Anterior cingulate cortex (tissue), 58 donors: Measurements from ENCODE around the gene MEF2C.

Experiments
- DNase-seq, 58 donors: peaks; one replicate each; lab custom pipeline; 2025; lab: John Stamatoyannopoulos, UW

The MEF2C gene

DNA sequence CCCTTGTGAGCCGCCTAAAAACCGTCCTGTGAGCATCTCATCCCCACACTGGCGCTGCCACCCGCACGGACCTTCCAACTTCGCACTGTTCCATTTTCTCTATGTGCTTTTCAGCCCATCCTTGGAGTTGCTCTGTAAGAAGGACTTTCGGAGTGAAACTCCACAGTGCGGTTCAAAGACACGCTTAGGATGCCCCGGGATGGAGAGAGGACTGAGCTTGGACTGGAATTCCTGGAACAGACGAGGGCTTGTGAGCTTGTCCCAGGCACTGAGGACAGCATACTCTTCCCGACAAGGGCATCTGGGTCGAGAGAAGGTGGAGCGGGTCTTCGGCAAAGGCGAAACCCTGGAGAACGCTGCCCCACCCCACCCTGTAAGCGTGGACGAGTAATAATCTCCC lies 187.8 kb downstream of the MEF2C start:
- peak in 7 of 58 donors; percentile 5 to 20 (median 12) for DNase-seq

DNA sequence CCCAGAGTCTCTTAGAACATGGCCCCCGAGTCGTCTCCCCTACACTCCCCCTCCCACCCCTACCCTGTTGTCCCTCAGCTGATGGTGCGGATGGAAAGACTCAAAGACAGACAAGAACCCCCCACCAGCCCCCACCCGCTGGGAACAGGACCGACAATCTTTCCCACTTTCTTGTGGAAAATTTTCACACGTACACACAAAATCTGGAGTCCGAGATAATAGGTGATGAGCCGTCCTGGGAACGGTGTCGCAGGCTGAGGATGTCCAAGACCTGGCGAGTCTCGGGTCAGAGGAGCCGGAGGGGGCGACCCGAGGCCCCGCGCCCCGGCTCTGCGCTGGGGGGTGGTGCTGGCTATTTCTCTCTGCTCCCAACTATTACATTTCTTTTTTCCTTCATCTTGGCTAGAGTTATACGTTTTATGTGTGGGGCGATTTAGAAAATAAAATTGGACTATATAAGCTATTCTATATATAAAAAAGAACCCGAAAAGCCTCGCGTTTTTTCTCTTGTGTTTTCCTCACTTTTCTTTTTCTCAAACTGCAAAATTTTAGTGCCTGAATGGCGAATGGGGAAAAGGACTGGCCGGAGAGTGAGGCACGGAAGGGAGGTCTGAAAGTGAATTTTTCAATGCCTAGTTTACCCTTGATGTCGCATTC lies 188.8 kb downstream of the MEF2C start:
- DNase-seq, result peak in 2 of 58 donors; percentile 4 to 13

DNA sequence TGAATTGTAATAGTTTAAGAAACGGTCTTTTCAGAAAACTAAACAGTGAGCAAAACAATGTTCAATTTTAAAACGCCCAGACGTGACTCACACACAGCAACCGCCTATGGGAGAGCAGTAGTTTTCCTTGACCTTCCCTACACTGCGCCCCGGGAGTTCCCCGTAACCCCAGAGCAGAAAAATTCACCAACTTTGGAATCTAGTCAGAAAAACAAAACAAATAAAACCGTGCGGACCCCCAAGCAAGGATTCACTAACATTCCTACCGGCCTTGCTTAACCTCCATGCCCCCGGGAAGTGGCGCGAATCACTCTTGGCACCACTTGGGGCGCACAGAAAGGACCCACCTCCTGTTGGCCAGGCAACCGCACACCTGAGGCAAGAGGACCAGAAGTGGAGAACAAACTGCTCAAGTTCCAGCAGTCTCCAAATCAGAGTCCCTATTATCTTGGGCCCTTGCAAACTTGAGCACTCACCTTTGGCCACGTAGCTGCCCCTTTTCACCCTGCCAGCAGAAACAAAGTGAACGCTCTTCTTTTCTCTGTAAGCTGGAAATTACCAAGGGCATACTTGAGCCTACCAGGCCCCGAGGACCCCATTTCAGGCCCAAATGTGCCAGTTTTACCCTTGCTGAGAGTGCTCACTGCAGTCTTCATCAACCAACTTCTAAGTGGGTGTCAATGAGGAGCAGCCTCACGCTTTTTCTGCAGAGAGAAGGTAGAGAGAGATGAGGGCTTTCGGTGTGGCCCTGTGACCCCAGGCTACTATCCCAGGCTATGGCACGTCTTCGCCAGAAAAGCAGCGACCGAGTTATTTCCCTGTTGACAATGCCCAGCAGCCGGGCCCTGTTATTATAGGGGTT lies 189.7 kb downstream of the MEF2C start:
- peak in 8 of 58 donors; percentile 10 to 48 (median 25) for DNase-seq

DNA sequence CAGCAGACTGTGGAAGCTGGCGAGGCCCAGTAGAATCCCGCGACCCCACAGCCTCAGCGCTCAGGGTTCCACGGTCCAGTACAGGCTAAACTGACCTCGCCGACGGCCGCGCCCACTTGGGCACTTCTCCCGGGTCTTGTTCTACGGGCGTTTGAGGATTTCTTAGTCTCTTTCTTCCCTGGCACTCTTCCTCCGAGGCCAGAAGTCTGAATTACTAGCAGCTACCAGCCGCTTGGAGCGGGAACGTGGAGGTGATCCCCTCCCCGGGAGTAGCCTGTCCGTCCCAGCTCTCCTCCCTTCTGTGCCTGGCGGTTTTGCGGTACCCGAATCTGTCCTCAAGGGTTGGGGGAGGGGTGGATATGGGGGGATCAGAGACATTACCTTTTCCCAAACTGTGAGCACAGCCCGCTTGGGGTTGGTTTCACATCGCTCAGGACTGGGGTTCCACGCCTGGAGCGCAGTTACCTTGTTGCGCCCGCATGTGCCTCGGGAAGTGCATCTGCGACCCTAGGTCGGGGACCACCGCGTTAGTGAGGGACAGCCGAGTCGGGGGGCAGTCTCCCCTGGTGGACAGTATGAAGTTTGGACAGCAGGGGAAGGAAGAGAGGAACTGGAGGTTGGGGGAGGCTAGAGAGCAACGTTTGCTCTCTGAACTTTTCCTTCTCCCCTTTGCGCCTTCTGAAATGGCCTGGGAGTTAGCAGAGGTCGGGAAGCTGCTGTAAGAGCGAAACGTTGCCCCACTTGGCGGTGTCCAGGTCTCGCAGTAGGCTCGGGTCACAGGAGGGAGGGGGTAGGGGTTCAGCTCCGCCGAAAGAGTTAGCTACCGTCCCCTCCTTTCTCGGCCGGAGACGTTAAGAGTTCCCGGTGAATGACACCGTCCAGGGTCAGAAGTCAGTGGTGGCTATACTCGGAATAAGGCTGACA lies 190.8 kb downstream of the MEF2C start:
- peak in 29 of 58 donors; percentile 33 to 68 (median 43) for DNase-seq

DNA sequence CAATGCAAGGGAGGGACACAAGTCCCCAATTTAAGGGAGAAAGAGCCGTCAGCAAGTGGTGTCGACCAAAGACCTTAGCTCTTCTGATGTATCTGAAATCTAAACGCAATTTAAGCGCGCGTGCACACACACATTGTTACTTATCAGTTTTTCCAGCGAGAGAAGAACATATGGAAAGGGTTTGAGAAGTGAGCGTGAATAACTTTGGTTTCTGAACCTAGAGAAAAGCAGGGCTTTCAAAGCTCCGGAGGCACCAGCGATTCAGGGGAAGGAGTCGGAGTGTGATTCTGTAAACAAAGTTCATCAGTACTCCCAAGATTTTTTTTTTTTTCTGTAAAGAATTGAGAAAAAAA lies 191.8 kb downstream of the MEF2C start:
- DNase-seq, result no peak

DNA sequence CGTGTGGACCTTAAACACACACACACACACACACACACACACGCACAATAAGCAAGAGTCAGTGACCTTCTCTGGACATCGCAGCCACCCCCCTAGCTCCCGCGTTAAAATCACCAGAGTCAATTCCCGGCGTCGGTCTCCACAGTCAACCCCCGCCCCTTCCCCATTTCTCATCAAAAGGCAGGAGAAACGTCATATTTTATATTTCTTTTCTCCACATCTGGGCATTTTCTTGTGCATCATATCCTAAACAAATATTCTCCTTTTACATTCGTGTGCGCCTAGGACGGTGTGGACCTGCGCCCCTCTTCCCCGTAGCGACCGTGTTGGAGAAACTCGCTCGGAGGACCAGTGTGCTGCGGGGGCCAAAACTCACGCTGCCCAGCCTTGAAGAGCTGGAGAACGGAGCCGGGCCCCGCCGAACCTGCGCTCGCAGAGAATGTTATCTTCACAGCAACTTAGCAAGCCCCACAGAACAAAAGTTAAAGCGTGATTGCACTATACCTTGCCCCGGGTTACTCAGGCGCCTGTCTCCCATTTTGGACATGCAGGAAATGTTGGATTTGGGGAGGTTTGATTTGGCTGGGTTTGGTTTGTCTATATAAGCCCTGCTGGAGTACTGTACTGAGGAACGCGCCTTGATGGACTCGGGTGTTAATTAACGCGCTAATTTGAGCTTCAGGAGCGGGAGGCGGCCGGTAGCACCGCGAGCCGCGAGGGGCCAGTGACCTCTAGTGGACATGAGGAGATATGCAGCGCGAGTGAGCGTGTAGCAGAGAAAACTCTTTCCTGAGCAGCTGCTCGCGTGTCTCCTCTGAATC lies 192.4 kb downstream of the MEF2C start:
- DNase-seq, result peak in 50 of 58 donors; percentile 32 to 92 (median 84)

DNA sequence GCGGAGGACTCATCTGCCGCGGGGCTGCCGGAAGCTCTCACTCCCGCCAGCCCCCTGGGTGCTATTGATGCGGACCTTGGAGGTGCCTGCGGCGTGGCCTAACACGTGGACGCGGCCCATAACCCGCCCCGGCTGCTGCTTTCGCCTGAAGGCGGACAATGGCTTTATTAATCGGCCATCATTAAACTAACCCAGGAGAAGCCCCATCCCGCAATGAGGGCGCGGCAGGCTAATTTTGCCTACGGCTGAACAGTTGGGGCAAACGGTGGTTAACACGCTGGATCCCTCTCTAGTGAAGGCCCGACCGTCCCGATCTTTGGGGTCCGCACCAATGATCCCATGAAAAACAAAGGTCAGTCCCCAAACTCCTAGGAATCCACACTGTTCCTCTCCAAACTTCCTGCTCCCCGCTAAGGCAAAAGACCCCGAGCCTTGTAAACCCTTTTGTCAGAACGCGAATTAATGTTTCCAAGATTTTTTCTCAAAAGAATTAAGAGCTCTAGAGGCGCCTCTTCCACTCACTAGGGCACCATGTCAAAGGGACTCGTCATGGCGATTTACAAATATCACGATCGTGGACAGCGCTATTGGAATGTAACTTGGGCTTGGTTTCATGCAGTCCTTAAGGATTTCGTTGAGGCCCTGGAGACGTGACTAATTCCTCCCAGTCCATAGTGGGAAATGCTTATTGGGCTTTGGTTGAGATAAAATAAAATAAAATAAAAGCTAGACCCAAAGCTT lies 193.1 kb downstream of the MEF2C start:
- peak in 22 of 58 donors; percentile 20 to 60 (median 41) for DNase-seq

DNA sequence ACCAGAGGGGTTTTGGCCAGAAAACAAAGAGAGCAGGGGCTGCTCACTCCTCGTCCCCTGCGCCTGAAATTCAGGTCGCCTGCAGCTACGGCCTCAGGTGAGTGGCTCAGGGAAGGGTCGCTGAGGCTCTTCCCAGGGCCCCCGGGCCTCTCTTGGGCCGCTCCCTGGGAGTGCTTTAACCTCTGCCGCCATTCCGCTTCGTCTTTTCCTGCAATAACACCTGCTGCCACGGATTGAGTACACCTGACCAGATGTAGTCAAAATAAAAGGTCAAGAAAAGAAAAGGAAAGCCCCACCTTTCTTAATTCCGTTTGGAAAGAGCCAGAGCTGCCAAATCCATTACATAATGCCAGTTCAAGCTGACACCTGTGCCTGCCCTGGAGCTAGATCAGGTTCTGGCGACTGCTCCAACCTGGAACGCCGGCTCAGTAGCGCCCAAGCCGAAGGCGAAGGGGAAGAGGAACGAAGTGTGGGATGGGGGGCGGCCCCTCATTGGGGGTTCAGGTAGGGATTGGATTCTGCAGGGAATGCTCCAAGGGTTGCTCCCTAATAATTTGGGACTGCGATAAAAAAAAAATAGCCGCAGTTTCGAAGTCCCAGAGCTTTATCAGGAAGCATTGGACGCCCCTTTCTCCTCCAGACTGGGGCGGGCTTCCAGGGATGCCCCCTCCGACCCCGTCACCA lies 193.9 kb downstream of the MEF2C start:
- peak in 5 of 58 donors; percentile 26 to 58 (median 32) for DNase-seq

DNA sequence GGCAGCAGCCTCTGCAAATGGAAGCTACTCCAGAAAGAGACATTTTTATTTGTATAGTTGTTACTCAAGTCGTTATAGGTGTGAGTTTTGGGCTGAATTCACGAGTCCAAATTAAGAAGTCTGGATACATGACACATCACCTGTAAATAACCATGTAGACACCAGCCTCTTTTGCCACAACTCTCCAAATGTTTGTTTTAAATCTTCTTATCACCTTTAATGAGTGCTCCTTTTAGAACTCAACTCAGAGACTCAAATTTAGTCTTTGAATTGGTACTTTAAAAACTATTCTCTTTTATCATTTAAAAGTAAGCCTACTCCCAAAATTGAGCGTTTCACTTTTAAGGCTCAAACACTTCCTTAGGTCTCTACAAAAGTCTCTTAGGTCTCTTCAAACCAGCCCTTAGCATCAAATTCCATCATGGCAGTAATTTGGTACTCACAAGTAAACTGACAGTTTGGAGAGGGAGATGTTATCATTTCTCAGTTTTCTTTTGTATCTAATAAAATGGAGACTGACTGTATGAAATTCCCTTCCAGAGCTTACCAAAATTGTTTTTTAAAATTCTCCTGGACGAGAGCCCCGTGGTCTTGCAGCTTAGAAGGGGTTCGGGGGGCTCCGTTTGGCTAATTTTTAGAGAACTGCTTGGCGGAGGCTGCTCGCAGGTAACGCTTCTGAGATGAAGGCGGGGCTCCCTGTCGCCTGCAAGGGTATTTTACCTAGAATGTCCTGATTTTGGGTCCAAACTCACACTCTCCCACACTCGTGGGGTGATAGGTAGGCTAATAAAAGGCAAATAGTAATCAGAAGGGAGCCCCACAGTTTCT lies 194.6 kb downstream of the MEF2C start:
- peak in 1 of 58 donors; percentile 24 for DNase-seq

DNA sequence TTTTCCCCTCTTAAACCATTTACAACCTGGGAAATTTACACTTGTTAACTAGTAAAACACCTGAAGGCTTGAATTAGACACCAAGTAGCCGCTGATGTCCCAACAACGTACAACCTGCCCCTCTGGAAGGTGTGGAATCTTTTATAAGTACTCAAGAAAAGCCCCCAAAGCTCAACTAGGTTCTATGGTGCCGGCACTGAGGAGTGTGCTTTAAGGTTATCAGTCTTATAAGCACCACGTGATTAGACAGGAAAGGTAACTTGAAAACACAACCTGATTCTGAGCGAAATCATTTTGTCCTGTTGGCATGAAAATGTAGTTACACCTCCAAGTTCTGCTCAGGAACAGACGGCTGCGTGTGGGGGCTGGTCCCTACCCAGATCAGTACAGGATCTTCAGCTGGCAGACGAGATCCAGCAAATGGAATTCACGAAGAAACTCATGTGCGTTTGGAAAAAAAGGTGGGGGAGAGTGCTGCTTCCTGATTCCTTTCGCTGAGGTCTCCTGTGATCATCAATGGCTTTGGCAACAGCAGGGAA lies 195.5 kb downstream of the MEF2C start:
- peak in 20 of 58 donors; percentile 28 to 69 (median 47) for DNase-seq

DNA sequence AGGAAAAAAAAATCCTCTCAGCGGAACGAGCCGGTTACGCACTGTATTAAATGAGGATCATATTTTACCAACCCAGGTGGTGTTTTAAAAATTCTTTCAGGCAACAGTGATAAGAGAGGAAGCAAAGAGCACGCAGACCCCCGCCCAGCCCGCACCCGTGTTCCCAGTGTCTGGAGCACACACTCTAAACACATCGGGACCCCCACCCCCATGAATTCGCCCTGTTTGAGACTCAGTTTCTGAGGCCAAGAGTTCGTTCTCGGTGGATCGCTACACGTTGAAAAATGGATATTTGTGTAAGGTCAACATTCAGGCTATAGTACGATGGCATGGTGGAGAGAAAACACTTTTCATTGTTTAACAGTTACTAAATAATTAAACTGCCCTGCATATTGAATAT lies 196.3 kb downstream of the MEF2C start:
- peak in 1 of 58 donors; percentile 4 for DNase-seq

DNA sequence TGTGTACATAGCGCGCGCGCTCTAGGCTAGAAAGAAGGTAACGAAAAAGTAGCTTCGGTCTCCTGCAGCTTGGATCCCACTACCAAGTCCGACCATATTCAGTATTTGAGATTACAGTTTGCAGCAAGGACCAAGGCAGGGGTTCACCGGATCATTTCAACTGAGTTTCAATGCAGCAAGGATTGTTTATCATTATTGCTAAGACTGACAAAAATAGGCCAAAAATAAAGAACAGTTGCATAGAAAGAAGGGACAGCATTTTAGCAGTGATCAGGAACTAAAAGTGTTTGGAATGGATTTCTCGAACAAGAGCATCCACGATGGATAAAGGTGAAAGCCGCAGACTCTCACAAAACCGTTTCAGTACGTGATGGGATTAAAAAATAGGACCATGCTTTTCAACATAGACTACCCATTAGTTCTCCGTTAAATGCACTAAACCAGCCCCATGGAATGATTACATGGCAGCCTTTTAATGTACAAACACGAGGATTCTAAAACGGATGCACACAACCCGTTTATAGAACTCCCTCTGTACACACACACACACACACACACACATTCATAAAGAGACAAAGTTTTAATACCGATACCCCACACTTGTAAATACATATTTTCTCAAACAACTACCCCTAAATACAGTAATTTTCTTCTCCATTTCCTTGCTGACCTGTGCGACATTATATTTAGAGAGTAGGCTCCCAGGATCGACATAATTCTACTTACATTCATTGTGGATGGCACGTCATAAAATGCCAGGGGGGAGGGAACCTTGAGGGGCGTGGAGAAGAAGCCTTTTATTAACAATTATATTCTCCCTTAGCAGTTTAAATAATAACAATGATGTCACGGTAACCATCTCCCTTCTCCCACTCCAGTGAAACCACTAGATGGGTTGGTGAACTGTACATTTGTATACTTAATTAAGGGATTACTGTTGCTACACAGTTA lies 197.1 kb downstream of the MEF2C start:
- no peak for DNase-seq

DNA sequence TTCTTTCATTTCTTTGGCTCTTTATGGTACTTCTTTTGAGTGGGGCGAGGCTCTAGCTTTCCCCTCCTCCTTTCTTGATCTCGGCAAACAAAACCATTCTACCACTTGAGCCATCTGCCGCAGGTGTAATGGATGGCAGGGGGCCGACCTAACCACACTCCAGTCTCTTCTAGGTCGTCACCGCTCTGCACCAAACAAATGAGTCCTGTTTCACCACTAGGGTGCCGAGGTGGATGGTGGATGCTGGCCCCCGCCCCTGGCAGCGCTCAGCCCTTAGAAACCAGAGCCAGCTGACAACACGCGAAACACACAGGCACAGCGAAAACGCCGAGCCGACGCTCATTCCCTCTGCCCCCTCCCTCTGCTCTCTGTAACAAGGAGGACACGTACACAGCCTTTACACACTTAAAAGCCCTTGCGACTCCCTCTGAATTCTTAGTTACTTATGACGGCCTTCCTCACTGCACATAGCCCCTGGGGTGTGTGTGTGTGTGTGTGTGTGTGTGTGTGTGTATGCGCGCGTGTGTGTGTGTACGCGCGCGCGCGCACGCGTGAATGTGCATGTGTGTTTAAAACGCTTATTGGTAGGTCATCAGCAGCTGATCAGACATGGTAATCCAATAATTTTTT lies 199.4 kb downstream of the MEF2C start:
- peak in 45 of 58 donors; percentile 24 to 92 (median 76) for DNase-seq

DNA sequence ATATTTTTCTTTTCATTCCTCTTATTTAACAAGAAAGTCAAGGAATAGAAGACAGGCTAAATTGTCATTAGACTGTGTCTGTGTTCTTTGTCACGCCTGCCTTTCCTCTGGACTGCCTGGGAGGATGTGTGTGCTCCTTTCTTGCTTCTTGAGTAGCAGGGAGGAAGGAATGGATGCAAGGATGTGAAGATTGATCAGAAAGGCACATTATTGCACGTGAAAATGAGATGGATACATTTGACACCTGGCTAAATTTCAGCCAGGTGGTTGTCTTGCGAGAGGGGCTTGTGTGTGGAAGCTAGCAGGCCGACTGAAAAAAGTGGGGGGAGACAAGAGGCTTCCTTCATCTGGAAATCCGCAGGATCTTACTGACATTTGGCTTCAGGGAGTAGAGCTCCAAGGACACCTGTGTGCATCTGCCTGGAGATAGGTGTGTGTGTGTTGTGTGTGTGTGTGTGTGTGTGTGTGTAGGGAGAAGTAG lies 200.1 kb downstream of the MEF2C start:
- DNase-seq, result no peak

DNA sequence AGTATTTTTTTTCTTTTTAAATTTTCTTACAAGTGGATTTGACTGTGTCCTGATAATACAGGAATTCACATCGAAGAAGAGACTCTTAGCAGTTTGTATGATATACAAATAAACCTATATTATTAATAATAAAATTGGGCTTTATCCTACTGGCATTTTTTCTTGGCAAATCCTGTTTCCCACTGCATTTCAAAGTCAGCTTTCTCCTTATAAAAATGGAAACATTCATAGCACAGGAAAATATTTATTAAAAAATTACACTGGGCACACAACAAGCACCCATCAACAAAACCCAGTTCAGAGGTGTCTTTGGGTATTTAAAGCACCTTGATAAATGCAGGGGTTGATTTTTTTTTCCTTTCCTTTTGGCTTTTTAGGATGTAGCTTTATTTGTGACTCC lies 200.9 kb downstream of the MEF2C start:
- DNase-seq, result no peak
